Fibroblast of gingiva (primary cell): Measurements from ENCODE around the gene LIN54.
"Not testable (repeated sequence)": the region's sequence is repeated elsewhere in the genome, so short reads cannot be mapped to it uniquely, and the experiment has no call there.

ENCODE experiments used
- DNase-seq: peaks from one replicate; pipeline ENCODE4 v3.0.0-alpha.2; 2011; ENCODE audit warnings: low read depth

LIN54 gene

DNA sequence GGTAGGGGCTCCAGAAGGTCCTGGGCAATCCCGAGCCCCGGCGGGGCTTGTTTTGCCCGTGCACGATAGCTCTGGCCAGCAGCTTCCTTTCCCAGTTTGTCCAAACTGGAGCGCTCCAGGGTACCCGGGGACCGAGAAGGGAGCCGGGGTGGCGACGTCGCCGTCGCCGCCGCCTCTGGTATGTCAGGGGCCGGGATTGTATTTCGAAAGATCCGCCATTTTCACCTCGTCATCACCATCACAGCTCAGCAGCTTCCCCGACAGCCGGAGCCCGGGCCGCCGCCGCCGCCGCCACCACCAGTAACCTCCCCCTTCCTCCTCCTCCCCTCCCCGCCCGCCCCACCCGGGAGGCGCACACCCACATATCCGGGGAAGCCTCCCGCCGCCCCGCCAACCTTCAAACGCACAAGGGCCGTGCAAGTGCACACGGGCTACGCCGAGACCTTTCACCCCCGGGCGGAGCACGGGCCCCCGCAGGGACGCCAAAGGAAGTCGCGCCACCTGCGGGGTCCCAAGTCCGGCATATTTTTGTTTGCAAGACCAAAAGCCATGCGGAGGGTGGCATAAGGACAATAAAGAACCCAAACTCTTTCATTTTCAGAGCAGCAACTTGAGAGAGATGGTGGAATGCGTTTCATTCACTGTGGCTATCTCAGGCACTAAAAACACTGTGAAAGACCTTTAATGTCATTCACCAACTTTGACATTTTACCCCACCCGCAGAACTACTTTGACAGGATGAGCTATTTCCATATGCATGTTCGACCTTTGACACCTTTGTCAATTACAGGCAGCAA, at the start of gene LIN54:
Gene LIN54 (minus strand): TSS at position 302 of the 797 bp plus-strand sequence. CDS start 25,979 bp downstream, outside the sequence.
- peak; percentile 84 for DNase-seq

DNA sequence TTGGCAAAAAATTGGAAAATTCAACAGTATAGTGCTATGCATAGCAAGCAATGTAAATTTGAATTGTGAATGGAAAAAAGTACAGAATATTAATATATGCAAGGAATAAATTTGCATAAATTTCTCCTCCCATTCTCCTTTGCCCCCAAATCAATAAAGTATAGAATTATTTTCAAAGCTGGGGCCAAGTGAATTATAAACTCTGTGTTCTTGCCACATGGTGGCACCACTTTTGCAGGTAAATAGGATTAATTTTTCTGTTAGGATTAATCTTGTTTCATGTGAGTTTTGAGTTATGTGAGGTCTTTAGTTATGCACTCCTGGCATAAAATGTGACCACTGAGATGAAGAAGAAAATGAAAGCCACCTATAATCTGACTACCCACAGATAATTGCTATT, 44.3 kb upstream of the LIN54 start:
- peak; percentile 8 for DNase-seq

DNA sequence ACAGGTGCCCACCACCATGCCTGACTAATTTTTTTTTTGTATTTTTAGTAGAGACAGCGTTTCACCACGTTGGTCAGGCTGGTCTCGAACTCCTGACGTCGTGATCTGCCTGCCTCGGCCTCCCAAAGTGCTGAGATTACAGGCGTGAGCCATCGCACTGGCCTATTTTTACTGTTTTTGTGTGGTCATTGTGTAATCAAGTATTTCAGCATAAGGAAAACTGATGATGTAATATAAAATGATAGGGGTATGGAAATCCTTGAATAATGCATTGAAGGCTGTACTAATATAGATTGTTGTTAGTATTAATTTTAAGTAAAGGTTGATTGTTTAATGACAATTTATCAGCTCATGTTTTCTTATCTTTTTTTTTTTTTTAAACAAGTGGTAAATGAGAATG, 38.2 kb upstream of the LIN54 start:
- not testable (repeated sequence) for DNase-seq

DNA sequence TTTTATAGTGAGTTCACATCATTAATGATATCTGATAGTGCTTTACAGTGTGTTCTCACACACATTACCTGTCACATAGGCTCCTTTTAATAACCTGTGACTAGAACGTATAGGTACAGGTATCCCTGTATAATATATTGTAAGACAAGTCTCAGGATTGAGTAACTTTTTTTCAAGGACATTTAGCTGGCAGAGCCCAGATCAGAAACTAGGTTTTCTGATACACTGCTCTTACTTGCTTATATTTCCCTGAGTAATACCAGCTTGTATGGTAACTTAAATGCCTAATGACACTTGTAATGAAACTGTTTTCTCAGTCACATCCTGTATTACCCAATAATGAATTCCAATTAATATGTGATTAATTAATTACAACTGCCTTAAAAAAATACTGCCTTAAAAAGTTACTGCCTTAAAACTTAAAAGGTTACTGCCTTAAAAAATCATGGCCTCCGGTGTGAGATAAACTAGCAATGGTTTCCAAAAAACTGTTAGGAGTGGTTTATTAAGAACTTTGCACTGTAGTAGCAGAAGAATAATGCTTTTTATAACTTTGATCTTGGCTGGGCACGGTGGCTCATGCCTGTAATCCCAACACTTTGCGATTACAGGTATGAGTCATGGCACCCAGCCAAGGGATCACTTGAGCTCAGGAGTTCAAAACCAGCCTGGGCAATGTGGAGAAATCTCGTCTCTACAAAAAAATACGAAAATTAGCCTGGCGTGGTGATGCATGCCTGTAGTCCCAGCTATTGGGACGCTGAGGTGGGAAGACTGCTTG, 36.3 kb upstream of the LIN54 start:
- no peak for DNase-seq

- DNase-seq, result peak; percentile 59
Observed at GRCh38 chr4:83043801-83044407, 33.3 kb upstream of the LIN54 start.

GRCh38 chr4:83043157-83043556, 32.5 kb upstream of the LIN54 start:
- DNase-seq, result not testable (repeated sequence)

GRCh38 chr4:83040269-83040668, 29.6 kb upstream of the LIN54 start:
- DNase-seq, result no peak

DNA sequence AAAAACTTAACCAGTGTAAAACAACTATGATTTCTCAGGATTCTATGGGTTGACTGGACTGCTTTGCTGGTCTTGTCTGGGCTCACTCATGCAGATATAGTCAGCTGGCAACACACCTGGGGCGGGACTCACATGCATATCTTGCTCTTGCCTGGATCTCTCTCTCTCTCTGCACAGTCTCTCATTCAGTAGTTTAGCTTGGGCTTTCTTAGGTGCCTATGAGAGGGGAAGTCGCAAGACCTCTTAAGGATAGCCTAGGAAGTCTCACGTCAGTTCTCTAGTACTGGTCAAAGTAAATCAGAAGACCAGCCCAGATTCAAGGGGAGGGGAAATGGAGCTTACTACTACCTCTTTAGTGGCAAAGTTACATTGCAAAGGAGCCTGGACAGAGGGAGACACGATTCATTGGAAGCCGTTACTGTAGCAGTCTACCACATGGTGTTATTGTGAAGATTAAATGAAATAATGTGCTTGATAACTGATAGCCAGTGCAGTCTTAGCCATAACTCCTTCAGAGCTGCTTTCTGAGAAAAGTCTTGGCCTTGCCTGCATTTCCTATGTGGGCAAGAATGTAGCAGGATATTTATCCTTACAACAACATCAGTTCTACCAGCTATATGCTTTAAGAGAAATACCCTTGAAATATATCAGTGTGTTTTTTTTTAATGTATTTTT, 26.5 kb upstream of the LIN54 start:
- DNase-seq, result no peak

DNA sequence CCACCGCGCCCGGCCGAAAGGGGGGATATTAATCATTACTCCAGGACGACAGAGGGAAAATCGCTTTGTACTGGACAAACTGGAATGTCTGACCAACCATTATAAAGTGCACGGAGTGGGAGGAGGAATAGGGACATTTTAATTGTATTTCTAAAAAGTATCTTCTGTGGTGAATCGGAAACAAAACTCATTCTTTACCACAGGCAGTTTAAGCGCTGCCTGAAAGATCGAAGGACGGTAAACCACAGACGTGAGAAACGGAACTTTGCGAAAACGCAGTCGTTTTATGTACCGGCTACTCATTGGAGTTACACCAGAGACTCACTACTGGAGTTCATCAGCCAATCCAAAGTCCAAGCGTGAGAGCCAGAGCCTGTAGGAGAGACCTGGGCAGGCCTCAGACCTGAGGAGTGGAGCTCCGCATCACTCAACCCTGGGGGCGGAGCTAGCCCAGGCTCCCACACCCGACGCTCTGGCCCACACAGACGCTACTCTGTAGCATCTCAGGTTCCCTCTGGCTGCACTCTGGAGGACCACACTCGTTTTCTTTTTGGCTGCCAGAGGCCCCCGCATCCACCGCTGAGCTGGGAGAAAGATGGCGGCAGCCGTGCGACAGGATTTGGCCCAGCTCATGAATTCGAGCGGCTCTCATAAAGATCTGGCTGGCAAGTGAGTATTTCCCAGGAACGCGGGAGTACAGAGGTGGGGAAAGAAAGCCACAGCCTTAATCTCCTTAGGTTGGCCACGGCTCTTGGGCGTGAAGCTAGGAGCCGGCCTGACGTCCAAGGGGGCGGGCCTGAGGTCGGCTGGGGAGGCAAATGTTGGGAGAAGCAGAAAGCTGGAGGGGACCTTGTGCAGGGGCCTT, 24.2 kb upstream of the LIN54 start, which contains the start of gene COPS4:
Gene COPS4 (plus strand): TSS at position 554 of the 865 bp plus-strand sequence. CDS start 42 bp downstream, at position 596.
- DNase-seq, result peak; percentile 100

DNA sequence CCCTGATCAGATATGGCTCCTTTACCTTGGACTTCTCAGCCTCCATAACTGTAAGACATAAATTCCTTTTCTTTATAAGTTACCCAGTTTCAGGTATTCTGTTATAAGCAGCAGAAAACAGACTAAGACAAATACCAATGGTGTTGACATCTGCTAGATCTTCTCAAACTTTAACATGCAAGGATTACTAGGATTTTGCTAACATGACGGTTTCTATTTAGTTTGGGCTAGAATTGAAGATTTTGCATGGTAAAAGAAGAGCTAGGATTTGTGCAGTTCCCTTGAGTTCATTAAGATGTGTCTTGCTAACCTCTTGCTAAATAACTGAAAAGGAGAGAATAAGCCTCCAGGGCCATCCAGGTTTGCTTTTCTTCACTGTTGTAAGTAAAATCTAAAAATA, 19.1 kb upstream of the LIN54 start:
- no peak for DNase-seq

DNA sequence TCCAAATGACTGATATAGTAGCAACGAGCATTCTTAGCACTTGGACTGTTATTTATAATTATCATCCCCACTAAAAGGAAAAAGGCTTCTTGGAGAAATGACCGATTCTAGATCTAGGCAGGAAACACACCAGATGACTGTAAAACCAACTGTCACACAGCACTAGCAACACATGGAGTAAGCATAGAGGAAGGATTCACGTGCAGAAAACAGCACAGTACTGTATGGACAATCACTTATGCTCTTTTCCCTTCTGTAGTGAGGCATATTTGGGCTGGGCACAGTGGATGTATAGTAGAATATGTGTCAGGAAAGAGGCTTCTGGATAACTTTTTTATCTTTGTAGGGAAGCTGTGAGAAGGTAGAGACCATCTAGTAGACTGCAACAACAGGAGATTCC, 18.4 kb upstream of the LIN54 start:
- DNase-seq, result no peak

DNA sequence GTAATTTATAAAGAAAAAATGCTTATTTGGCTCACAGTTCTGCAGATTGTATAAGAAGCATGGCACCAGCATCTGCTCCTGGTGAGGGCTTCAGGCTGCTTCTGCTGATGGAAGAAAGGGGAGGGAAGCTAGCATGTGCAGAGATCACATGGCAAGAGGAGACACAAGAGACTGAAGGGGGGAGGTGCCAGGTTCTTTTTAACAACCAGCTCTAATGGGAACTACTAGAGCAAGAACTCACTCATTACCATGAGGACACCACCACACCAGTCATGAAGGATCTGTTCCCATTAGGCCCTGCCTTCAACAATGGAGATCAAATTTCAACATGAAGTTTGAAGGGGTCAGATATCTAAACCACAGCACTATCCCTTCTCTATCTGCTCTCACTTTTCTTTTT, 14.9 kb upstream of the LIN54 start:
- no peak for DNase-seq

DNA sequence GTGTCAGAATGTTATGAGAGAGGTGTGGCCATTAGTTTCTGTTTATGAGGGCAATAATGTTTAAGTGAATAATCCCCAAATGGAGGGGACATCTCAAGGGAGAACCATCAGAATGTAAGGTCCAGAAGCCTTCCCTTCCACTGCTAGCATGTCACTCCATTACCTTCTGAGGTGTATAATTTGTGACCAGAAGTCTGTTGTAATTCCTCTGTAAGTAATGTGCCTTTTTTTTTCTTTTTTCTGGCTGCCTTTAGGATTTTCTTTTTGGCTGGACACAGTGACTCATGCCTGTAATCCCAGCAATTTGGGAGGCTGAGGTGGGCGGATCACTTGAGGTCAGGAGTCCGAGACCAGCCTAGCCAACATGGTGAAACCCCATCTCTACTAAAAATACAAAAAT, 13.6 kb upstream of the LIN54 start:
- no peak for DNase-seq

GRCh38 chr4:83023599-83023998, 13.0 kb upstream of the LIN54 start:
- DNase-seq, result not testable (repeated sequence)

GRCh38 chr4:83022724-83023450, 12.3 kb upstream of the LIN54 start:
- peak; percentile 12 for DNase-seq

DNA sequence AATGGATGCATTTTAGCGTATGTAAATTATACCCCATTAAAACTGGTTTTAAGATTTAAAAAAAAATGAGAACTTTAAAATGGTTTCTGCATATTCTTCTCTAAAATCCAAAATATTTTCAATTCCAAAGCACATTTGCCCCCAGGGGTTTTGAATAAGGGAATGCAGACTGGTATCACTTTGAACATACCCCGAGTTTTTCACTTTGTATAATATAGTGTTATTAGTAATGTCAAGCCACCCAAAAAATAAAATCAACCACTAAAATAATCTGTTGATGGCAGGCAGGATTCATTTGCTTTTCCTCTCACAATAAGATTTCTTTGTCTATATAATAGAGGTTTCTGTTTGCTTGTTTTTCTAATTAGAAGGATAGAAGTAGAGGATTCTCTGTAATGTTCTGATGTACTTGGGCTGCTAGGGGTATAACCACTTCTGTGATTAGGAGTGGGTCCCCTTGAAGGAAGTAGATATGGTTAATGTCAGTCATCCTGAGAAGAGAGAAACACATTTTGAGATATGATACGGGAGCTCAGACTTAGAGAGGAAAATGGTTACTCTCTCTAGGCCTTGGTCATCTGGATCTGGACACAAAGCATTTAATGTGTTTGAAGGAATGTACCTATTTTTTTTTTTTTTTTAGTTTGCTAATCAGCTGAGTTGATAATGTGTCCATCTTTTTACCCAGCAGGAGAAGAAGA, 9.3 kb upstream of the LIN54 start:
- DNase-seq, result no peak

DNA sequence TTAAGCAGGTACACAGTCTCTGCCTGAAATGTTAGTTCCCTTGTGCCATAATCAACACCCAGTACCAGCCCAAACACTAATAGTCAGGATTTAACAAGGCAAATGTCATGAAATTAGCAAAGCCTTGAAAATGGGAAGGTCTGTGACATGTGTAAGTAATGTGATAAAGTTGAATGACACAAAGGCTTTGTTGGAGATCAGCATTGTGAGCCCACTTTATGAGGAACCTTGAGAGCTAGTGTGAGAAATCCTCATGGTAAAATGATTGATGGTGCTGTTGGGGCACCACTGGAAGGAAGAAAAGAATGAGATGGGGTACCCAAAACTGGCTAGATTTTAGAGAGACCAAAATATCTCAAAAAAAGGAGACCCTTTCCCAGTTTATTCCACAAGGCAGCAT, 3.3 kb upstream of the LIN54 start:
- no peak for DNase-seq

- DNase-seq, result no peak
Observed at GRCh38 chr4:83013420-83013867, 2.8 kb upstream of the LIN54 start.

DNA sequence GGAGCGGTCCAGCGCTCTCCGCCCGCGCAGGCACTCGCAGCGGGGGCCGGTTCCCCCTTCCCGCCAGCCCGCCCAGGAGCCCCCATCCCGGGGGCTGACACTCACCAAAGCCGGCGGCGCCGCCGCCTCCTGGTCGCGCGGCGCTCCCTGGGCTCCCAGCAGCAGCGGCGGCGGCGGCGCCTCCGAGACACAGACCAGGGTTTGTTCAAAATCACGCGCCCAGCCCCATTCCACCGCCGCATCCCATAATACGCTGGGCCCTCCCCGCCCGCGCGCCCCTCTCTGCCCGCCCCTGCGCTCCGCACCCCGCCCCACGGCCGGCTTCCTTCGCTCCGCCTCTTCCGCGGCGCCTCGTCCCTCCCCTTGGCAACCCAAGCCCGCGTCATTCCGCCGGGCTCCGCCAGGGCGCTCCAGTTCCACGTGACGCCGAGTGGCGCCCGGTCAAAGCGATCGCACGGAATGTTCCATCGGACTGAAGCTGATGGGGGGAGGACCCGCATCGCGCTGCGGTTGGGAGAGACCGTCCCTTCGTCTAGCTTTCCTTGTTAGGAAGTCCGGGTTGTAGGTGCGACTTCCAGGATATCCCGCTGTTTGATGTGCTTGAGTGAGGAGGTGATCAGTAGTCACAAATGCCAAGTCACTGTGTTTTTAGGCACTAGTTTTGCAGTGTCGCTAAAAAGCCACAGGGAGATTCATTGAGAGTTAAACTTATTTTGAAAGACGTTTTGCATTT, 2.2 kb upstream of the LIN54 start:
- peak; percentile 98 for DNase-seq
